HepG2 (cell line): ENCODE measurements around the gene FAM187B. TPM values are rescaled to one million over a fixed set of nuclear protein-coding genes. Genes with fewer than 3 reads are reported as not detected.

Experiments used
- ELF1 ChIP-seq: sonication (generic); formaldehyde crosslinking; IDR thresholded peaks from 2 replicates; pipeline ENCODE4 v1.4.0; 2020; ENCODE audit warnings: missing genetic modification reagents
- FIP1L1 ChIP-seq: fragments of 200-400 bp; formaldehyde crosslinking; IDR thresholded peaks from 2 replicates; pipeline ENCODE4 v1.6.1; 2018; ENCODE audit warnings: low read depth, mild to moderate bottlenecking, low read length, moderate library complexity, borderline replicate concordance; ENCODE audit not compliant: insufficient read depth
- GPN1 ChIP-seq: sonication (generic); formaldehyde crosslinking; IDR thresholded peaks from 2 replicates; pipeline ENCODE4 v1.5.1; 2020; ENCODE audit warnings: missing genetic modification reagents, borderline replicate concordance
- HNRNPL ChIP-seq: fragments of 200-400 bp; formaldehyde crosslinking; IDR thresholded peaks from 2 replicates; pipeline ENCODE4 v1.6.1; 2017; ENCODE audit warnings: mild to moderate bottlenecking, low read depth, low read length
- MXI1 ChIP-seq: IDR thresholded peaks from 3 replicates; pipeline ENCODE4 v1.6.1; 2012; ENCODE audit warnings: low read depth, low read length, inconsistent platforms, borderline replicate concordance
- PITX1 ChIP-seq: sonication (generic); formaldehyde crosslinking; IDR thresholded peaks from 2 replicates; pipeline ENCODE4 v1.5.1; 2020; ENCODE audit warnings: mild to moderate bottlenecking, missing genetic modification reagents
- RXRA ChIP-seq: sonication (generic); formaldehyde crosslinking; IDR thresholded peaks from 2 replicates; pipeline ENCODE4 v1.5.1; 2020; ENCODE audit warnings: missing genetic modification reagents
- SALL2 ChIP-seq: sonication (generic); formaldehyde crosslinking; IDR thresholded peaks from 2 replicates; pipeline ENCODE4 v1.8.1; 2023; ENCODE audit warnings: mild to moderate bottlenecking, missing genetic modification reagents, inconsistent platforms
- XBP1 ChIP-seq: sonication (generic); formaldehyde crosslinking; IDR thresholded peaks from 2 replicates; pipeline ENCODE4 v1.5.0; 2020; ENCODE audit warnings: missing genetic modification reagents
- ZBTB7B ChIP-seq: sonication (generic); formaldehyde crosslinking; IDR thresholded peaks from 2 replicates; pipeline ENCODE4 v1.4.0; 2020; ENCODE audit warnings: missing genetic modification reagents
- ZFP36L2 ChIP-seq: sonication (generic); formaldehyde crosslinking; IDR thresholded peaks from 2 replicates; pipeline ENCODE4 v1.4.0; 2020; ENCODE audit warnings: missing genetic modification reagents
- ZFP41 ChIP-seq: sonication (generic); formaldehyde crosslinking; IDR thresholded peaks from 2 replicates; pipeline ENCODE4 v1.4.0; 2020; ENCODE audit warnings: mild to moderate bottlenecking, missing genetic modification reagents, borderline replicate concordance
- ZNF207 ChIP-seq: fragments of 450-650 bp; IDR thresholded peaks from 2 replicates; pipeline ENCODE4 v1.6.1; 2016; ENCODE audit warnings: antibody characterized with exemption, borderline replicate concordance
- ZNF333 ChIP-seq: sonication (generic); formaldehyde crosslinking; IDR thresholded peaks from 2 replicates; pipeline ENCODE4 v1.4.0; 2020; ENCODE audit warnings: mild to moderate bottlenecking, missing genetic modification reagents, borderline replicate concordance
- ZNF564 ChIP-seq: sonication (generic); formaldehyde crosslinking; IDR thresholded peaks from 2 replicates; pipeline ENCODE4 v1.8.1; 2023; ENCODE audit warnings: mild to moderate bottlenecking, missing genetic modification reagents
- ZNF615 ChIP-seq: sonication (generic); formaldehyde crosslinking; IDR thresholded peaks from 2 replicates; pipeline ENCODE4 v1.5.0; 2020; ENCODE audit warnings: mild to moderate bottlenecking, missing genetic modification reagents, borderline replicate concordance
- polyA plus RNA-seq, 8 experiments: library from polyadenylated mRNA; depleted of rRNA in 3 of 8; stranded (reverse) in 7 of 8; unstranded in 1 of 8; fragments of >200 nt; fragmentation: Illumina TruSeq in 4 of 8; extraction: Trizol in 4 of 8; gene quantifications; 2 replicates each; pipeline versions ENCODE4 v1.2.1 to v1.2.3, GENCODE V29; 2011 to 2016; ENCODE audit warnings: low read depth in 4 of 8, missing spikeins in 1 of 8, mixed read lengths in 1 of 8; ENCODE audit not compliant: insufficient read depth in 1 of 8
- total RNA-seq, 5 experiments: library from RNA; depleted of rRNA; stranded (reverse); fragments of >200 nt; fragmentation: Illumina TruSeq; extraction: Trizol; gene quantifications; 2 replicates each; pipeline ENCODE4 v1.2.3, GENCODE V29; 2016; ENCODE audit warnings: low read depth in 1 of 5
- TF ChIP-seq, protein P1 (sequence below): sonication (generic); formaldehyde crosslinking; IDR thresholded peaks from 2 replicates; pipeline ENCODE4 v1.5.1; 2020; ENCODE audit warnings: mild to moderate bottlenecking, moderate library complexity, missing genetic modification reagents
- TF ChIP-seq, protein P2 (sequence below), 2 experiments: sonication (generic) in 1 of 2; formaldehyde crosslinking in 1 of 2; IDR thresholded peaks; 2 replicates each; pipeline versions ENCODE4 v1.4.0 to v1.6.1; 2018 to 2020; ENCODE audit warnings: missing genetic modification reagents in 2 of 2, borderline replicate concordance in 1 of 2, low read depth in 1 of 2, mild to moderate bottlenecking in 1 of 2, missing biosample characterization in 1 of 2
- TF ChIP-seq, protein P3 (sequence below): sonication (generic); formaldehyde crosslinking; IDR thresholded peaks from 2 replicates; pipeline ENCODE4 v1.4.0; 2020; ENCODE audit warnings: low read depth, mild to moderate bottlenecking, missing genetic modification reagents
- TF ChIP-seq, protein P4 (sequence below): fragments of 450-650 bp; IDR thresholded peaks from 2 replicates; pipeline ENCODE4 v1.6.1; 2017
- TF ChIP-seq, protein P5 (sequence below): sonication (generic); formaldehyde crosslinking; IDR thresholded peaks from 2 replicates; pipeline ENCODE4 v1.4.0; 2020; ENCODE audit warnings: missing genetic modification reagents

The FAM187B gene
- total and polyA plus RNA-seq, 2 of the 13 experiments (the other 11 are each of a cell fraction or from before 2014, with no cell fraction given), result not detected

DNA sequence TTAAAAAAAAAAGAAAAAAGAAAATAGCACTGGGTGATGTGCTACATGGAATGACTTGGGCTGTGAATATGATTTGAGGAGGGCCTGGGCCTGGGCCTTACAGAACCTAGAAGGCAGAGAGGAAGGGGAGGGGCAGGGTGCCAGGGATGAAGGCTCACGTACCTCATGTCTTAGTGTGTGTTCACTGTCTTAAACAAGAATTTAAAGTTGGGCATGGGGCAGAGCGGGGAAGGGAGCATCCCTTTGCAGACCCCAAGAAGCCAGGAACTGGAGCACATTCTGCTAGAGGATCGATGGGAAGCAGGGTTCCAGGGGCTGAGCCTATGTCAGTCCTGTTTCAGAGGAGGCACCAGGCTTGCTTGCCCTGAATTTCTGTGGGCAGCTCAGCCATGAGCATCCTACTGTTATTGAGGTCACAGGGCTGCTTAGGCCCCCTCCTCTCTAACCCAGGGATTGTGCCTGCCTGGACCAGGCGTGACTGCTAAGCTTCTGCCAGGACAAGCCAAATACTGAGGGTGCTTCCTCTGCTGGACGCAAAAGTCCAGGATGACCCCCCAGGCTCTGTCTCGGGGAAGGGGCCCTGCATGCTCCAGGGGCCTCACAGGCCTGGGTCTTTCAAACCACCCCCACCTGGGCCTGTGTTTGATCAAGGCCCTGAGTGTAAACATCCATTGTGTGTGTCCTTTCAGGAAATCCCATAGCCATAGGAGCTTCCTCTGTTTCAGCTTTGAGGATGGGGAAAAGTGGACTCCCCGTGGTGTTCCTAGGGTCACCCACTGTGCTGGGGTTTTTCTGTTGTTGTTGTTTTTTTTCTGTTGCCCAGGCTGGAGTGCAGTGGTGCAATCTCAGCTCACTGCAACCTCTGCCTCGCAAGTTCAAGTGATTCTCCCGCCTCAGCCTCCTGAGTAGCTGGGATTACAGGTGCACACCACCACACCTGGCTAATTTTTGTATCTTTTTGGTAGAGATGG, 25.1 kb upstream of the FAM187B start (continued):
- TF ChIP-seq HNRNPL, result no peak
- no peak for TF ChIP-seq ZNF615
- no peak for TF ChIP-seq FIP1L1
- peak; percentile 77; the same call in 1 of the 2 replicates for TF ChIP-seq RXRA (CRISPR knock-in tag)
- TF ChIP-seq ELF1 (CRISPR knock-in tag), result no peak
- TF ChIP-seq, protein P1, sequence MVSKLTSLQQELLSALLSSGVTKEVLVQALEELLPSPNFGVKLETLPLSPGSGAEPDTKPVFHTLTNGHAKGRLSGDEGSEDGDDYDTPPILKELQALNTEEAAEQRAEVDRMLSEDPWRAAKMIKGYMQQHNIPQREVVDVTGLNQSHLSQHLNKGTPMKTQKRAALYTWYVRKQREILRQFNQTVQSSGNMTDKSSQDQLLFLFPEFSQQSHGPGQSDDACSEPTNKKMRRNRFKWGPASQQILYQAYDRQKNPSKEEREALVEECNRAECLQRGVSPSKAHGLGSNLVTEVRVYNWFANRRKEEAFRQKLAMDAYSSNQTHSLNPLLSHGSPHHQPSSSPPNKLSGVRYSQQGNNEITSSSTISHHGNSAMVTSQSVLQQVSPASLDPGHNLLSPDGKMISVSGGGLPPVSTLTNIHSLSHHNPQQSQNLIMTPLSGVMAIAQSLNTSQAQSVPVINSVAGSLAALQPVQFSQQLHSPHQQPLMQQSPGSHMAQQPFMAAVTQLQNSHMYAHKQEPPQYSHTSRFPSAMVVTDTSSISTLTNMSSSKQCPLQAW (CRISPR knock-in tag), result peak; percentile 74
- TF ChIP-seq, protein P2, sequence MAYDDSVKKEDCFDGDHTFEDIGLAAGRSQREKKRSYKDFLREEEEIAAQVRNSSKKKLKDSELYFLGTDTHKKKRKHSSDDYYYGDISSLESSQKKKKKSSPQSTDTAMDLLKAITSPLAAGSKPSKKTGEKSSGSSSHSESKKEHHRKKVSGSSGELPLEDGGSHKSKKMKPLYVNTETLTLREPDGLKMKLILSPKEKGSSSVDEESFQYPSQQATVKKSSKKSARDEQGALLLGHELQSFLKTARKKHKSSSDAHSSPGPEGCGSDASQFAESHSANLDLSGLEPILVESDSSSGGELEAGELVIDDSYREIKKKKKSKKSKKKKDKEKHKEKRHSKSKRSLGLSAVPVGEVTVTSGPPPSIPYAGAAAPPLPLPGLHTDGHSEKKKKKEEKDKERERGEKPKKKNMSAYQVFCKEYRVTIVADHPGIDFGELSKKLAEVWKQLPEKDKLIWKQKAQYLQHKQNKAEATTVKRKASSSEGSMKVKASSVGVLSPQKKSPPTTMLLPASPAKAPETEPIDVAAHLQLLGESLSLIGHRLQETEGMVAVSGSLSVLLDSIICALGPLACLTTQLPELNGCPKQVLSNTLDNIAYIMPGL (CRISPR knock-in tag; IDR thresholded peaks at IDR 0.05; ENCODE audit: borderline replicate concordance in 1 of 2, low read depth in 1 of 2), result 0 out of 4 replicates have a peak, but pooled peaks have one; percentile 14 to 32
- TF ChIP-seq, protein P3, sequence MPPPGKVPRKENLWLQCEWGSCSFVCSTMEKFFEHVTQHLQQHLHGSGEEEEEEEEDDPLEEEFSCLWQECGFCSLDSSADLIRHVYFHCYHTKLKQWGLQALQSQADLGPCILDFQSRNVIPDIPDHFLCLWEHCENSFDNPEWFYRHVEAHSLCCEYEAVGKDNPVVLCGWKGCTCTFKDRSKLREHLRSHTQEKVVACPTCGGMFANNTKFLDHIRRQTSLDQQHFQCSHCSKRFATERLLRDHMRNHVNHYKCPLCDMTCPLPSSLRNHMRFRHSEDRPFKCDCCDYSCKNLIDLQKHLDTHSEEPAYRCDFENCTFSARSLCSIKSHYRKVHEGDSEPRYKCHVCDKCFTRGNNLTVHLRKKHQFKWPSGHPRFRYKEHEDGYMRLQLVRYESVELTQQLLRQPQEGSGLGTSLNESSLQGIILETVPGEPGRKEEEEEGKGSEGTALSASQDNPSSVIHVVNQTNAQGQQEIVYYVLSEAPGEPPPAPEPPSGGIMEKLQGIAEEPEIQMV (CRISPR knock-in tag), result no peak
- no peak for TF ChIP-seq ZNF207
- TF ChIP-seq ZNF333 (CRISPR knock-in tag), result no peak
- no peak for TF ChIP-seq XBP1 (CRISPR knock-in tag)
- no peak for TF ChIP-seq ZFP36L2 (CRISPR knock-in tag)
- peak; percentile 83 for TF ChIP-seq ZBTB7B (CRISPR knock-in tag)
- TF ChIP-seq GPN1 (CRISPR knock-in tag), result no peak
- no peak for TF ChIP-seq PITX1
- no peak for TF ChIP-seq MXI1
- no peak for TF ChIP-seq ZFP41
- TF ChIP-seq, protein P4, sequence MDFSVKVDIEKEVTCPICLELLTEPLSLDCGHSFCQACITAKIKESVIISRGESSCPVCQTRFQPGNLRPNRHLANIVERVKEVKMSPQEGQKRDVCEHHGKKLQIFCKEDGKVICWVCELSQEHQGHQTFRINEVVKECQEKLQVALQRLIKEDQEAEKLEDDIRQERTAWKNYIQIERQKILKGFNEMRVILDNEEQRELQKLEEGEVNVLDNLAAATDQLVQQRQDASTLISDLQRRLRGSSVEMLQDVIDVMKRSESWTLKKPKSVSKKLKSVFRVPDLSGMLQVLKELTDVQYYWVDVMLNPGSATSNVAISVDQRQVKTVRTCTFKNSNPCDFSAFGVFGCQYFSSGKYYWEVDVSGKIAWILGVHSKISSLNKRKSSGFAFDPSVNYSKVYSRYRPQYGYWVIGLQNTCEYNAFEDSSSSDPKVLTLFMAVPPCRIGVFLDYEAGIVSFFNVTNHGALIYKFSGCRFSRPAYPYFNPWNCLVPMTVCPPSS, result no peak
- TF ChIP-seq, protein P5, sequence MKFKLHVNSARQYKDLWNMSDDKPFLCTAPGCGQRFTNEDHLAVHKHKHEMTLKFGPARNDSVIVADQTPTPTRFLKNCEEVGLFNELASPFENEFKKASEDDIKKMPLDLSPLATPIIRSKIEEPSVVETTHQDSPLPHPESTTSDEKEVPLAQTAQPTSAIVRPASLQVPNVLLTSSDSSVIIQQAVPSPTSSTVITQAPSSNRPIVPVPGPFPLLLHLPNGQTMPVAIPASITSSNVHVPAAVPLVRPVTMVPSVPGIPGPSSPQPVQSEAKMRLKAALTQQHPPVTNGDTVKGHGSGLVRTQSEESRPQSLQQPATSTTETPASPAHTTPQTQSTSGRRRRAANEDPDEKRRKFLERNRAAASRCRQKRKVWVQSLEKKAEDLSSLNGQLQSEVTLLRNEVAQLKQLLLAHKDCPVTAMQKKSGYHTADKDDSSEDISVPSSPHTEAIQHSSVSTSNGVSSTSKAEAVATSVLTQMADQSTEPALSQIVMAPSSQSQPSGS (CRISPR knock-in tag), result peak; percentile 27; the same call in 1 of the 2 replicates
- 0 out of 2 replicates have a peak, but pooled peaks have one; percentile 33 for TF ChIP-seq ZNF564 (CRISPR knock-in tag)
- TF ChIP-seq SALL2 (CRISPR knock-in tag), result no peak
